HG02973 (cell line): ENCODE results near the gene FSTL4.

Experiments
- ATAC-seq: cut with Tn5 transposase; IDR thresholded peaks from one replicate; pipeline ENCODE4 v1.9.1; 2021; ENCODE audit warnings: moderate library complexity; ENCODE audit not compliant: unreplicated experiment

Gene FSTL4

DNA sequence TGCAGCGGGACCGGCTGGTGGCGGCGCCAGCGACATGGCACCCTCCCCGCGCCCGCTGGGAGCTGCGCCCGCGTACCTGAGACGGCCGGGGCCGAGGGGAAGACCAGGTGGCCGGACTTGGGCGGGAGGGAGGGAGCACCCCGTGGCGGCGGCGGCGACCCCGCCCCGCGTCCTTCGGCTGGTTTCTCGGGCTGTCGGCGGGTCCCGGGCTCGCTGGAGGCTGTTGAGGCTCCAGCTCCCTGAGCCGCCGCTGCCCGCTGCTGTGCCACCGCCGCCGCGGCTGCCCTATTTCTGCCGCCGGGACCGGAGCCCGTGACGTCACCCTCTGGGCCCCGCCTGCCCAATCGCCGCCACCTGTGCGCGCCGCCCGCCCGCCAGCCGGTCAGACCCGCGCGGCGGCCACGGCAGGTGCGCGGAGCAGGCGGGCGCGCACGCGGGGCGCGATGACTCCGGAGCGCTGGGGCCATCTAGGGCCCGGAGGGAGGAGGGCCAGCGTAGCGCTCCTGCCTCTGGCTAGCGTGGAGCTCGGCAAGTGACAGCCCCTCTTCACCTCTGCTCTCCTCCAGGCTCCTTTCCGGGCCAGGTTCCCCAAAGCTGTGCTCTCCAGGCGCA lies at the start of gene FSTL4:
Gene FSTL4 (minus strand): TSS at position 293 of the 612 bp plus-strand sequence.
- no peak for ATAC-seq

DNA sequence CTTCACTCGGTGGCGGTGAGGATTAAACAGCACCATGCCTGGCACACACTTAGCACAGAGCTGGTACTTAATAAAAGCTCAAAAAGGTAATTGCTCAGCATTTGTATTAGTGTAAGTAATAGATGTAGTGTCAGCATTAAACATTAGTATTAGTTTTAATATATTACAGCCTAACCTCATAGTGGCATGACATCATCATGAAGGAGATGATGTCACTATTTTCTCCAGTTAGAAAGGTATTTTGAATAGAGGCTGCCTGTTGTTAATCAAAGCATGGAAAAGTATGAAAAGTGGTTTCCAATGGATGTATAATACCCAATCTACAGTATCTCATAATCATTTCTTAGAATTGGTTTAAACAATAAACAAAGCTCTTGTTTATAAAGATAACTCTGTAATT lies 49.0 kb upstream of the FSTL4 start:
- no peak for ATAC-seq

DNA sequence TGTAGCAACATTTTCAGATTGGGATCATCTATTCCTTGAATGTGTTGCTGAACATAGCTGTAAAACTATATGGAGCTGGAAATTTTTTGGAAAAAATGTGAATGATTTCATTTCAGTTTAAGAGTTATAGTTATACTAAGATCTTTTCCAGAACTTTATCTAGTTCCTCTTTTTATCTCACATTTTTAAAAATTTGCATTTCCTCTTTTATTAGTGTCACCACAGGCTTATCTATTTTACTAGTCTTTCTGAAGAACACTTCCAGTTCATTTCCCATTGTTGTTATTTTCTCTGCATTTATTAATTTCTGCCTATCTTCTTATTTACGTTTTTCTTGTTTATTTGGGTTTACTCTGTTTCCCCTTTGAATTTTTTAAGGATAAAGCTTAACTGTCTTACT lies 46.0 kb upstream of the FSTL4 start:
- ATAC-seq: no peak

DNA sequence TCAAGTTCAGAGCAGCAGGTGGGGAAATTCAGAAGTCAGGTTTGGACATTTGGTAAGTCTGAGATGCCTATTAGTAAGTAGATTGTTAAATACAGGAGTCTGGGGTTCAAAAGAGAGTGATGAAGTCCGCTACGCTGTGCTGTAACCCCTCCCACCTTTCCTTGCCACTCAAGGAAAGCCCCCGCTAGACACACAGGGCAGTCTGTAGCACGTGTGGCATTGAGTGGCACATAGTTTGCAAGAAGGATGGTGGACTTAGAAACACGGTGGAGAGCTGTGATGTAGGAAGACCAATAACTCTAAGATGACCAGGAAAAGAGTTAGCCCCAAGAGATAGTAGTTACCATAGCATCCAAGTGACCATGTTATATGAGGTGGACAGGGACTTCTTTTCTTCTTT lies 44.7 kb upstream of the FSTL4 start:
- no peak for ATAC-seq

DNA sequence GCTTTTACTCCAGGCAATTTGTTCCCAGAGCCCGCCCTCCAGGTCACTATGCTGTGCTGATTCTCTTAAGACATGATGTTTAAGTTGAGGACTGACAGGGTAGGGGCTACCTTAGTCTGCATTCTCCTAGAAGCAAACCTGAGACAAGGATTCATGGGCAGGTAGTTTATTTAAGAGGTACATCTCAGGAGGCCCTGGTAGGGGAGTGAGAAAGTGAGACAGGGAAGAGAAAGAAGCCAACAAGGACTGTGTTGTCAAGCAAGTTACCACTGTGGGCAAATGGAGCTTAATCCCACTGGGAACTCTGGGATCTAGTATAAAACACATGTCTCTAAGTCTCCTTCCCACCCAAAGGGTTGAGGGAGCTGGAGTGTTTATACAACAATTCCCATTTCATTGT lies 43.6 kb upstream of the FSTL4 start:
- no peak for ATAC-seq

DNA sequence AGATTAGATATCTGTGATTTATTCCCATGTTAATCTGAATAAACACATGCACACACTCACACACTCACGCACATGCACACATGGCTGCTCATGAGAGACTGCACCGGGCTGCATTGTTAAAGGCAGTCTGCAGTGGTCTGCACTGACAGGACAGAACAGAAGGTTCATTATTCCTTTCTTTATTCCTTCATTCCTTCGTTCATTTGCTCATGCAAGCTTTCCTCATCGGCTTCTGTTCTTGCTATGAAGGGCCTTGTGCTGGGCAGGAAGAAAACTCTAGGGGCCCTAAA lies 41.4 kb upstream of the FSTL4 start:
- ATAC-seq: no peak

DNA sequence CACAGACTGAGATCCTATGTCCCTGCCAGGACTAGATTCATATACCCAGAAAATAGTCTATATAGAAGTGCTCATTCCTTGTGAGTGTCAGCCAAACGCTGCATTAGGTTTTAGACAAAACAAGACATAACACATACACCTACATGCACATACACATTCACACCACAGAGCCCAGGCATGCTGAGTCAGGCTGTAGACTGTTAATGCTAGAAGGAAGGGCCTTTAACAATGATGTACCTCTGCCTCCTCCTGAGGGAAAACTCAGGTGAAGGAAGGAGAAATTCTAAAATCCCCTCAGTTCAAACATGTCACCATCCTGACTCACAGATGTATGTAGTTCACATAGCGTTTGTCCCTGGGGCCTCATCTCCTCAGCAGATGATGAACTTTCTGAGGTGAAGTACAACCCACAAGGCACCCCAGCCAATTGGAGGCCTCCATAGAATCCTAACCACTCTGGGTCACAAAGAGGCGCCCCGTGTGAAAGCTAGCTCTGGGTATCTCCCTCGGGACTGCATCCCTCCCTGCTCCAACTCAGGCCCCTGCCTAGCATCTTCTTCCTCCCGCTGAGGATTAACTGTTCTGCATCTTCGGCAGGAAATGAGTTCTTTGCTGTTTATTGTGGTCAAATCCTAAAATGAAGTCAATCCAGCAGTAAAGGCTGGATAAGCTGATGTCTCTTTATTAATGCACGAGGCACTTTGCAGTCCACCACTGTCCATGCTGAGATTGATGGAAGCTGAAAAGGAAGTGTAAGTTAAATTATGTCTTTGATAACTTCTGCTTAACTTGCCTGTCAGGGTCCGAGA lies 40.8 kb upstream of the FSTL4 start:
- ATAC-seq: no peak

DNA sequence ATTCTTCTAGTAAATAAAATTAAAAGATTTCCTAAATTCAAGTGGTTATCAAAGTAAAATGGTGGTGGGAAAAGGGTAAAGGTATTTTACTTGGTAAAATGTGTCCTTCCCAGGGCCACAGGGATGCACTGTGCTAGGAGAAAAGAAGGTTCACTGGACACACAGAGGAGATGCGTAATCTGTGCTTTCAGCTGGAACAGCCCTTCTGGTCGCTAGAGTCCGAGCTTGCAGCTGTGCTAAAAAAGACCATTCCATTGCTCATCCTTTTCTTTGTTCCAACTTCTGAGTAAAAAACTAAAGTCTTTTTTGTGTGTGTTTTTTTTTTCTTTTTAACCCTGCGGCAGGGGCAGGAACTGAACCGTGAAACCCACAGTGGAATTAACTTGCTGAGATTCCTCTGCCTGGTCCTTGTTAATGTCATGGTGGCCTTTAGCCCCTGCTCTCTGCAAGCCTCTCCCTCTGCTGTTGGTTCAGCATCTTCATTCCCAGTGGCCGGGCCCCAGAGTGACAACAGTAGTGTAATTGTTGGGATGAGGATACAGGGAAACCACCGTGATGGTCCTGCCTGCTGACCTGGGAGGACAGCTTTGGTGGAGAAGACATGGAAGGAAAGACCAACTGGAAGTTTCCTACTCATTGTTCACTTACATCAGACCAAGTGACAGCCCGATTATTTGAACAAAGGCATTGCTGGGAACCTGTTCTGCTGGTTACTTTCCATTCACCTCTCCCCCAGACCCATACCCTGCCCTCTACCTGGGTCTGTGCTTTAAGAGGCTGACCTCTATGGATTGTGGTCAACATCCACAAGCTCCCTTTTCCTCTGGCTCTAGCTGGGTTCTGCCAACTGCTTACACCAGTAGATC lies 31.9 kb upstream of the FSTL4 start:
- ATAC-seq: no peak

DNA sequence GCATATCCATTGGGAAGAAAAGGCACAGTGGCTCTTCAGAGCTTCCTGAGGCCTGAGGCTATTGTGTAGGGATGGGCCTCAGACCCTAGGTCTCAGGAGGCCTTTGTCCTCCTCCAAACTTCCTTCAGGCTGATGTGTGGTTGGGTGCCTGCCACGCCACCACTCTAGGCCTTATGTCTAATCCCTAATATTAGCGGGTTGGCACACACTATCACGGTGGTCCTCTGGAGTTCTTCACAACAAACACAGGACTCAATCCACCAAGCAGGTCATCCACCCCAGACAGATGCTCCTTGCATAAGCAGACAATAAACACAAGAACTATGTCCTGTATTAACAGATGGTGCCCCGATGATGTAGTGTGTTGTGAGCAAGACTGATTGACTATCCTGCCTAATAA lies 31.0 kb upstream of the FSTL4 start:
- no peak for ATAC-seq

DNA sequence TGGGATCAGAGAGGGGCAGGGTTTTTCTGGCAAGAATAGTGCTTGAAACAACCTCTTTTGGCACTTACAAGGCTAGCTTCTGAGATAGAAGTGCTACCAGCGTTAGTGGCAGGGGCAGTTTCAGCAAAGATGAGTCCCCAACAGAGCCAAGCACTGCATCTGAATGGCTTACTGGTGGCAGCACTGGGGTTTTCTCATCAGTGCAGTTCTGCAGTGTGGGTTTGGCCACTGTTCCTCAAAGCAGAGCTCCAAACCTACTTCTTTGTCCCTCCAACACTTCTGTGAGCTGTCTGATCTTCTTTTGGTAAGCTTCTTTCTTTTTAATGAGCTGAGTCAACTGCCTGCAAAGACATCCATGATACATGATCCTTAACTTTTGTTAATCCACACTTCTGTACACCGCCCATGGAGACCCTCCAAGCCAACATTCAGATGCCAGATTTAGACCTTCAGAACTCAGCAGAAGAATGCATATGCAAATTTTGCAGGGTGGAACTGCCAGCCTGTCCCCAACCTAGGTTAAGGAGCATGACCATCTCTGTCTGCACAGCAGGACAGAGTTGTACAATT lies 29.9 kb upstream of the FSTL4 start:
- ATAC-seq: no peak

DNA sequence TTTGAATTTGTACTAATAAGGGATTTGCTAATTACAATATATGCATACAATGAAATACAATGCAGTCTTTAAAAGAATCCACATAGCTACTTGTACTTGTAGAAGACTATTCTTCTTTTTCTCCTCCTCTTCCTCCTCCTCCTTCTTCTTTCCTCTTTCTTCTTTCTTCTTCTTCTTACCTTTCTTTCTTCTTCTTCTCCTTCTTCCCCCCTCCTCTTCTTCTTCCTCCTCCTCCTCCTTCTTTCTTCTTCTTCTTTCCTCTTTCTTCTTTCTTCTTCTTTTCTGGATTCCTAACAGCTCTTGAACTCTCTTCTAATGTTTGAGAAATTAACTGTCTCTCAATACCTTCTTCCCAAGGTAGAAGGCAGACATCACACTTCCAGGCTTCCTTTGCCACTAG lies 29.3 kb upstream of the FSTL4 start:
- no peak for ATAC-seq

DNA sequence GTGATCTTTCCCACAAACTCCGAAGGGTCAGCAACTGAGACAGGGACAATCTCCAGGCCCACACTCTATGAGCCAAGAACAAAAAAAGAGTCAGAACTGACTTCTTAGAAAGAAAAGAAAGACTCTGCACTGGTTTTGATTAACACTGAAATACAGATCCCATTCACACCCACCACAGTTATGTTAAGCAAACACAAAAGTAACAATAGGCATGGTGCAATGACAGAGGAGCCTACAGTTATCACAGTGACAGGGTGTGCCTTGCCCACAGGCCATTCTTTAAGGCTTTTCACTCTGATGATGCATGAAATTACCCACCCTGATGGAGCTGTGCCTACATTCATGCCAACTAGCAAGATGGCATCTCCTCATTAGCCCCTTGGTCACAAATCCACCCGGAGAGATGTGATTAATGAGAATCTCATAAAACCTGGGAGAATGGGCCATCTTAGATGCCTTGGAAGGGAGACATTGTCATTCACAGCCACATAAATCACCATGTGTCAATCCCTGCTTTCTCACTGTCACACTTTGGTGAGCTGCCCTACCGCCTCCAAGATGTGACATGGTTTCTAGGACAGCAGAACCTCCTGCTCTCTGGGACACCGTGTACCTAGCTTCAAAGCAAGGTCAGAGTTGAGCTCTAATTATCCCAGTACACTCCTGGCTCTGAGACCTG lies 27.6 kb upstream of the FSTL4 start:
- ATAC-seq: no peak

DNA sequence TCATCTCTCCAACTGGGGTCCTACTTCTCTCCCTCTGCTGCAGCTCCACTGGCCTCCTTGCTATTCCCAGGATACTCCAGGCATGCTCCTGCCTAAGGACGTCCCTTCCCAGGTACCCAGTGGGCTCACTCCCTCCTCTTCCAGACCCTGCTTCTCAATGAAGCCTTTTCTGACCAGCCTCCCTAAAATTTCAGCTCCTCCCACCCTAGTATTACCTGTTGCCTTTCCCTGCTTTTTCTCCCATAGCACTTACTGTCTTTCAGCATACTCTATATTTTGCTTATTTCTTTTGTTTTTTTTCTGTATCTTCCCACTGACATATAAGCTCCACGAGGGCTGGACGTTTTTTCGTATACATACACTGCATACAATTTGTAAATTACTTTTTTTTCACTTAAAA lies 26.1 kb upstream of the FSTL4 start:
- no peak for ATAC-seq

DNA sequence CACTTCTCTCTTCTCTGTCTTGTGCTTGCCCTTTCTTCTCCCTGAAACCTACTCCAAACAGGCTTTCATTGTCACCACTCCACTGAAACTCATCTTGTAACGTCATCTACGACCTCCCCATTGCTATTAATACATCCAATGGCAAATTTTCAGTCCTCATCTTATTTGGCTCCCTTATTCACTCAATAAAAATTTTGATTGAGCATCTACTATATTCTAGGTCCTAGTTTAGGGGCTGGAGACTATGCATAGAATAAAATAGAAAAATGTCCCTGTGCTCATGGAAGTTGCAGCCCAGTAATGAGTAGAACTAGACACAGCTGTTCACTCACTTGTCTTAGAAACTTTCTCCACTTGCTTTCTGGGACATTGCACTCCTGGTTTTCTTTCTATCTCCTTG lies 24.9 kb upstream of the FSTL4 start:
- ATAC-seq: no peak

DNA sequence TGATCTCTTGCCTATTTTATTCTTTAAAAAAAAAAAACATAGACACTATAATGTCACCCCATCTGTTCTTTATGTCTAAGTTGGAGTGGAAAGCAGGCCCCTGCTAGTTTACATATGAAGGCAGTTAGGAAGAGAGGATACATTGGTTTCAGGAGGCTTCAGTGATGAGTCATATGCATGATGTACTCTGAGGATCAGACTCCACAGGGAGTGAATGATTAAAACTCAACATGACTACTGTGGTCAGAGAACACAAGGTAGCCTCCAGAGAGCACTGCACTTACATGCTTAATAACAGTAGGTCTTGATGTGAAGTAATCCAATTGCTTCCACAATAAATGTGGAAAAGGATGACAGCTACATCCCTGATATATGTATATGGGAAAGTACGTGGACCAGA lies 22.7 kb upstream of the FSTL4 start:
- no peak for ATAC-seq

DNA sequence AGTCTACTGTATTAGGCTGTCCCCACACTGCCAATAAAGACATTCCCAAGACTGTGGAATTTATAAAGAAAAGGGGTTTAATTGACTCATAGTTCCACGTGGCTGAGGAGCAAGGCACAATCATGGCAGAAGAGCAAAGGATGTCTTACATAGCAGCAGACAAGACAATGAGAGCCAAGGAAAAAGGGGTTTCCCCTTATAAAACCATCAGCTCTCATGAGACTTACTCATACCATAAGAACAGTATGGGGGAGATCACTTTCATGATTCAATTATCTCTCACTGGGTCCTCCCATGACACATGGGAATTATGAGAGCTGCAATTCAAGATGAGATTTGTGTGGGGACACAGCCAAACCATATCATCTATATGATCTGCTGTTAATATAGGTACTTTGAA lies 14.8 kb upstream of the FSTL4 start:
- ATAC-seq: no peak

DNA sequence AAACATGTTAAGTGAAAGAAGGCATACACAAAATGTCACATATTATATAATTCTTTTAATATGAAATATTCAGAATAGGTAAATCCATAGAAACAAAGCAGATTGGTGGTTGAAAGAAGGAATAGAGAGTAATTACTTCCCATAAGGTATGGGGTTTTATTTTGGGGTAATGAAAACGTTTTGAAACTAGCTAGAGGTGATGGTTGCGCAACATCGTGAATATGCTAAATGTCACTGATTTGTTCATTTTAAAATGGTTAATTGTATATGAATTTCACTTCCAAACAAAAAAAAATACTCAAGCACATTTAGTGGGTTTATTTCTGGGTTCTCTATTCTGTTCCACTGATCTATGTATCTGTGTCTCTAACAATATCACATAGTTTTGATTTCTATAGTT lies 12.0 kb upstream of the FSTL4 start:
- no peak for ATAC-seq

DNA sequence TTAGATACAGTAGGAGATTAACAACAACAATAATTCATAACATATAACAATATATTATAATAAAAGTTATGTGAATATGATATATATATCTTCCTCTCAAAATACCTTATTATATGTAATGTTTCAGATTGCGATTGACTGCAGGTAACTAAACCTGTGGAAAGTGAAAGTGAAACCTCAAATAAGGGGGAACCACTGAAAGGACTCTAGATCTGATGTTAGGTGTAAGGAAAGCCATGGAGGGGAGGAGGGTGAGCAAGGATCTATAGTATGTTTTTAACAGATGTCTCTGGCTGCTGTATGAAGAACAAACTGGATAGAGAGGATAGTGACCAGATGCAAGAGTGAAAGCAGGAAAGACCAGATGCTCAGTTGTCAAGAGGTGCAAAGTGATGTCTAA lies 5.8 kb upstream of the FSTL4 start:
- ATAC-seq: no peak

DNA sequence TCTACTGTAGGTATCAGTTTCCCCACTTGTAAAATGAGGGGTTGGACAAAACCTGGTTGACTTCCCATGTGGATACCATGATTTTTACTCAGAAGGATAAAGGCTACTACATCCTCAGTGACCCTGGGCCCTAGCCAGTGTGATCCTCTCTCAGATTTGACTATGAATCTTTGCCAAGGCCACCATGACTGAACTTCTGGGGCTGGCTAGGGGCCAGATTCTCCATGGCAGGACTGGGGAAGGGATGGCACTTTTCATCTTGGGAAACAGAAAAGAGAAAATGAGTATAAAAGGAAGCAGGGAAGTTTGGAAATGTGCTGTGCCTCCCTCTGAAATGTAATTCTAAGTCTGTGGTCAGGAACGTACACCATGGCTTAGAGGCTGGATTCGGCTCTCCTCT lies 1.4 kb upstream of the FSTL4 start:
- ATAC-seq: no peak

DNA sequence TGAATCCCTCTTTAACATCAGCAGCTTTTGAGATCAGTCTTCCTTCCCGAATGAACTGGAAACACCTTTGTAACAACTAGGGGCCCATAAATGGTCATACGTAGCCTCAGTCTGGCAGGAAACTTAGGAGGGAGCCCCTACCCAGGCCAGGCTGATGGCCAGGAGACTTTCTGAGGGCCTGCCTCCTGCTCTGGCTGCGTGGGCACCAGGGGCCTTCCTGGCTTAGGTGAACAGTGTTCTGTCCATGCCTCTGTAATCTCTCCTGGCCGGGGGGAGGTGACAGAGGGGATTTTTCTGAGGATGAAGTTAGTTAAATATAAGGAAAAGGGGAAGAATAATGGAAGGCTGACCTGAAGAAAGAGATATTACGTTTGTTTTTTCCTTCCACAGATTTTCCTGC lies 843 bp upstream of the FSTL4 start:
- no peak for ATAC-seq
